Psoas muscle (tissue), 8 donors: Measurements from ENCODE around the gene NAE1. TPM values are rescaled to one million over a fixed set of nuclear protein-coding genes. Genes with fewer than 3 reads are reported as not detected.
"Not testable (repeated sequence)": the region's sequence is repeated elsewhere in the genome, so short reads cannot be mapped to it uniquely, and the experiment has no call there.

Experiments
- ATAC-seq, 4 donors: fragments of 200-7000 bp; cut with Tn5 transposase; one replicate each; pipeline ENCODE4 v1.9.1; 2020; ENCODE audit warnings: moderate library complexity in 3 of 4, mild to moderate bottlenecking in 2 of 4
- DNase-seq, 2 donors: peaks; one replicate each; pipeline ENCODE4 v3.0.0-alpha.2; 2020
- H3K27ac ChIP-seq: fragments of 200-600 bp; one replicate; pipeline ENCODE4 v1.8.0; 2022
- H3K27me3 ChIP-seq, 3 donors: fragments of 200-600 bp in 1 of 3; one replicate each; pipeline versions ENCODE4 v1.6.1 to v1.8.0; 2013 to 2022; ENCODE audit warnings: low read length in 2 of 3, mild to moderate bottlenecking in 2 of 3, moderate library complexity in 1 of 3; ENCODE audit not compliant: insufficient read depth in 3 of 3
- H3K36me3 ChIP-seq, 2 donors: fragments of 200-600 bp in 1 of 2; one replicate each; pipeline versions ENCODE4 v1.6.1 to v1.8.0; 2013 to 2022; ENCODE audit warnings: low read depth in 1 of 2, mild to moderate bottlenecking in 1 of 2, moderate library complexity in 1 of 2; ENCODE audit not compliant: insufficient read depth in 1 of 2
- H3K4me1 ChIP-seq: fragments of 200-600 bp; one replicate; pipeline ENCODE4 v1.8.0; 2022
- H3K4me3 ChIP-seq: fragments of 200-600 bp; one replicate; pipeline ENCODE4 v1.8.0; 2022; ENCODE audit warnings: mild to moderate bottlenecking
- H3K9me3 ChIP-seq: fragments of 200-600 bp; one replicate; pipeline ENCODE4 v1.8.0; 2022
- CTCF ChIP-seq: fragments of 200-600 bp; IDR thresholded peaks from one replicate; pipeline ENCODE4 v1.8.0; 2022; ENCODE audit warnings: antibody characterized with exemption
- WGBS, 3 donors: extraction: QIAGEN DNeasy Blood & Tissue Kit; methylation state at CpG; one replicate each; pipeline versions ENCODE4 v1.1.6 to v1.1.7; 2013; 5-methylcytosine and 5-hydroxymethylcytosine counted together
- intact Hi-C, 2 donors: fragments of 100-400 bp; cut with DNase I; formaldehyde crosslinking; loops; one replicate each; pipeline versions ENCODE4 v1.11.0 to v1.14.2; 2022
- polyA plus RNA-seq, 3 donors: library from polyadenylated mRNA; stranded (reverse); fragments of 200-250 nt; gene quantifications; one replicate each; pipeline ENCODE4 v1.2.3, GENCODE V29; 2013
- total RNA-seq, 4 donors: library from RNA; stranded (reverse); fragmentation: NEBNext Ultra II Directional in 2 of 4; extraction: Animal tissue kit (Norgen Biotek cat#: 25700) in 2 of 4; gene quantifications; one replicate each; pipeline versions ENCODE4 v1.2.1 to v1.2.4, GENCODE V29; 2021 to 2023
- donor health status: healthy with polysubstance abuse.
- donor health status: DM: no; HTN: no; CAD: no; lungs with moderate emphysema.
- donor health status: Bipolar disorder and iron deficiency.
- donor health status: healthy.
- donor health status: DM: yes; HTN: yes; CAD: no.
- donor health status: DM: no; HTN: no; CAD: no.
- donor health status: DM: no; HTN: no; CAD: no.
- donor health status: DM: yes; HTN: yes; CAD: no.

Gene NAE1
- total and polyA plus RNA-seq, 7 donors: 22.7 to 46.1 (median 30.9) TPM

GRCh38 chr16:66802159-66802558, 28.6 kb downstream of the NAE1 start:
- WGBS, 3 donors: 92 to 96% (median 92%) methylated on average over 5 of the region's 5 CpGs
- intact Hi-C loops: loop anchor here in 1 of 2 donors (5.0 kb wide), 1 partner anchor 70 kb away; no protein-coding TSS in a partner anchor

GRCh38 chr16:66801320-66802105, 29.3 kb downstream of the NAE1 start, which contains the start of gene TERB1:
Gene TERB1 (minus strand): TSS chr16:66801584. CDS start chr16:66796798, 4,786 bp downstream.
- no peak for TF ChIP-seq CTCF
- DNase-seq: no peak
- no peaks in the 10 kb centered on the region for H3K4me1 ChIP-seq
- H3K4me3 ChIP-seq: no peak within 1 kb of the TSS
- no peaks in the 10 kb centered on the region for H3K27me3 ChIP-seq
- peak in 1 of 4 donors; percentile 22 for ATAC-seq
- peaks cover 11 to 54% of the 10 kb centered on the region in 2 donors for H3K36me3 ChIP-seq
- intact Hi-C loops: loop anchor here in 1 of 2 donors (5.0 kb wide), 1 partner anchor 69 kb away; no protein-coding TSS in a partner anchor
- H3K9me3 ChIP-seq: no peaks in the 10 kb centered on the region
- 90 to 93% (median 92%) methylated on average over 54 to 56 of the region's 56 CpGs for WGBS, 3 donors
- H3K27ac ChIP-seq: no peak within 1 kb of the TSS

More at GRCh38 chr16:66802159-66802558, 28.6 kb downstream of the NAE1 start:
- peaks cover 15 to 60% of the 10 kb centered on the region in 2 donors for H3K36me3 ChIP-seq
- no peaks in the 10 kb centered on the region for H3K9me3 ChIP-seq
- no peak overlapping the region for H3K4me3 ChIP-seq
- ATAC-seq (no peak), DNase-seq (no peak)
- H3K27ac ChIP-seq: no peak overlapping the region
- H3K4me1 ChIP-seq: no peaks in the 10 kb centered on the region
- no peaks in the 10 kb centered on the region for H3K27me3 ChIP-seq
- no peak for TF ChIP-seq CTCF

GRCh38 chr16:66800856-66801255, 29.9 kb downstream of the NAE1 start:
- H3K27ac ChIP-seq: no peak overlapping the region
- 92 to 94% (median 93%) methylated on average over 19 of the region's 19 CpGs for WGBS, 3 donors
- peak in 1 of 4 donors; percentile 25 for ATAC-seq
- H3K36me3 ChIP-seq: peaks cover 11 to 47% of the 10 kb centered on the region in 2 donors
- intact Hi-C loops: loop anchor here in 1 of 2 donors (5.0 kb wide), 1 partner anchor 69 kb away; no protein-coding TSS in a partner anchor
- DNase-seq: no peak
- H3K4me1 ChIP-seq: no peaks in the 10 kb centered on the region
- H3K27me3 ChIP-seq: no peaks in the 10 kb centered on the region
- H3K4me3 ChIP-seq: no peak overlapping the region
- H3K9me3 ChIP-seq: no peaks in the 10 kb centered on the region
- no peak for TF ChIP-seq CTCF

- 67 to 74% (median 72%) methylated on average over 2 of the region's 2 CpGs for WGBS, 3 donors
- DNase-seq (no peak), ATAC-seq (no peak)
- H3K9me3 ChIP-seq: no peaks in the 10 kb centered on the region
- no peak overlapping the region for H3K27ac ChIP-seq
- H3K4me1 ChIP-seq: no peaks in the 10 kb centered on the region
- H3K36me3 ChIP-seq: peaks cover 0 to 20% of the 10 kb centered on the region in 2 donors
- intact Hi-C loops: no loop called here
- no peak for TF ChIP-seq CTCF
- no peaks in the 10 kb centered on the region for H3K27me3 ChIP-seq
- no peak overlapping the region for H3K4me3 ChIP-seq
These were observed 32.6 kb downstream of the NAE1 start for GRCh38 chr16:66798161-66798560.

GRCh38 chr16:66793984-66794383, 36.8 kb downstream of the NAE1 start:
- H3K27ac ChIP-seq, H3K4me3 ChIP-seq, H3K36me3 ChIP-seq, H3K4me1 ChIP-seq, H3K27me3 ChIP-seq, H3K9me3 ChIP-seq, DNase-seq, ATAC-seq, intact Hi-C loops: not testable (repeated sequence)
- WGBS, 3 donors: 86 to 93% (median 89%) methylated on average over 6 of the region's 6 CpGs
